ENCODE data around the gene DAGLB. TPM values are rescaled to one million over a fixed set of nuclear protein-coding genes. Genes with fewer than 3 reads are reported as not detected.
A peak's percentile ranks its signal among the peaks of the same experiment; 100 is the strongest.

DAGLB gene
- total RNA-seq, 6 experiments from 2014 or later: 8.9 to 12.7 (median 11.7) TPM

GRCh38 chr7:6376820-6377219 is 70.9 kb downstream of the DAGLB start:
- Histone ChIP-seq H3K36me3 (no peaks in the 10 kb centered on the region), H3K4me3 (peak overlapping the region; percentile 6 to 79 (median 68)), H3K27me3 (no peaks in the 10 kb centered on the region), H3K9me3 (no peaks in the 10 kb centered on the region), H3K27ac (peak overlapping the region; percentile 12 to 94 (median 79)), H3K4me1 (peaks cover 0 to 39% (median 8%) of the 10 kb centered on the region in 4 donors)
- ATAC-seq: peak; percentile 66 to 78 (median 74)
- 12% methylated on average over 7 of the region's 7 CpGs for WGBS (ENCODE audit: insufficient coverage, low coverage, low lambda C conversion rate, missing lambda C conversion rate)
- intact Hi-C loops (cut with DNase I): no loop called here
- DNase-seq: peak; percentile 66 to 84 (median 76)
- TF ChIP-seq POLR2A (IDR thresholded peaks at IDR 0.05) (peak; percentile 25), CTCF (IDR thresholded peaks at IDR 0.05) (no peak)

- WGBS (ENCODE audit: insufficient coverage, low coverage, low lambda C conversion rate, missing lambda C conversion rate): 1% methylated on average over 23 of the region's 23 CpGs
- Histone ChIP-seq H3K4me1 (peaks cover 0 to 28% (median 8%) of the 10 kb centered on the region in 4 donors), H3K36me3 (no peaks in the 10 kb centered on the region), H3K4me3 (peak overlapping the region; percentile 47 to 79 (median 68)), H3K27ac (peak overlapping the region; percentile 79 to 94 (median 83)), H3K27me3 (no peaks in the 10 kb centered on the region), H3K9me3 (no peaks in the 10 kb centered on the region)
- TF ChIP-seq POLR2A (IDR thresholded peaks at IDR 0.05) (no peak), CTCF (IDR thresholded peaks at IDR 0.05) (no peak)
- no peak for DNase-seq
- intact Hi-C loops (cut with DNase I): no loop called here
- ATAC-seq: peak in 1 of 4 donors; percentile 1
These were observed 72.2 kb downstream of the DAGLB start for GRCh38 chr7:6375348-6376101.

- DNase-seq: no peak
- ATAC-seq: peak in 1 of 4 donors; percentile 48
- no peak overlapping the region for H3K27ac ChIP-seq
These were observed 80.0 kb downstream of the DAGLB start for GRCh38 chr7:6367701-6368211.

GRCh38 chr7:6365451-6365850 is 82.3 kb downstream of the DAGLB start:
- Histone ChIP-seq H3K27ac (no peak overlapping the region), H3K27me3 (no peaks in the 10 kb centered on the region), H3K4me3 (no peak overlapping the region), H3K9me3 (no peaks in the 10 kb centered on the region), H3K36me3 (no peaks in the 10 kb centered on the region), H3K4me1 (no peaks in the 10 kb centered on the region)
- TF ChIP-seq CTCF (IDR thresholded peaks at IDR 0.05) (no peak), POLR2A (IDR thresholded peaks at IDR 0.05) (no peak)
- ATAC-seq (no peak), DNase-seq (no peak)
- intact Hi-C loops (cut with DNase I): no loop called here
- WGBS (ENCODE audit: insufficient coverage, low coverage, low lambda C conversion rate, missing lambda C conversion rate): 71% methylated on average over 3 of the region's 5 CpGs

More at GRCh38 chr7:6367701-6368211, 80.0 kb downstream of the DAGLB start:
- H3K4me3 ChIP-seq: no peak overlapping the region
- no peaks in the 10 kb centered on the region for H3K9me3 ChIP-seq
- no peaks in the 10 kb centered on the region for H3K36me3 ChIP-seq
- H3K27me3 ChIP-seq: no peaks in the 10 kb centered on the region
- intact Hi-C loops (cut with DNase I): no loop called here
- TF ChIP-seq CTCF (IDR thresholded peaks at IDR 0.05) (no peak), POLR2A (IDR thresholded peaks at IDR 0.05) (no peak)
- 55% methylated on average over 2 of the region's 4 CpGs for WGBS (ENCODE audit: insufficient coverage, low coverage, low lambda C conversion rate, missing lambda C conversion rate)
- H3K4me1 ChIP-seq: no peaks in the 10 kb centered on the region

Measured in right lobe of liver (tissue), 6 donors.